ENCODE results near the gene FURIN.
"Not testable (repeated sequence)": the region's sequence is repeated elsewhere in the genome, so short reads cannot be mapped to it uniquely, and the experiment has no call there.

Gene FURIN

DNA sequence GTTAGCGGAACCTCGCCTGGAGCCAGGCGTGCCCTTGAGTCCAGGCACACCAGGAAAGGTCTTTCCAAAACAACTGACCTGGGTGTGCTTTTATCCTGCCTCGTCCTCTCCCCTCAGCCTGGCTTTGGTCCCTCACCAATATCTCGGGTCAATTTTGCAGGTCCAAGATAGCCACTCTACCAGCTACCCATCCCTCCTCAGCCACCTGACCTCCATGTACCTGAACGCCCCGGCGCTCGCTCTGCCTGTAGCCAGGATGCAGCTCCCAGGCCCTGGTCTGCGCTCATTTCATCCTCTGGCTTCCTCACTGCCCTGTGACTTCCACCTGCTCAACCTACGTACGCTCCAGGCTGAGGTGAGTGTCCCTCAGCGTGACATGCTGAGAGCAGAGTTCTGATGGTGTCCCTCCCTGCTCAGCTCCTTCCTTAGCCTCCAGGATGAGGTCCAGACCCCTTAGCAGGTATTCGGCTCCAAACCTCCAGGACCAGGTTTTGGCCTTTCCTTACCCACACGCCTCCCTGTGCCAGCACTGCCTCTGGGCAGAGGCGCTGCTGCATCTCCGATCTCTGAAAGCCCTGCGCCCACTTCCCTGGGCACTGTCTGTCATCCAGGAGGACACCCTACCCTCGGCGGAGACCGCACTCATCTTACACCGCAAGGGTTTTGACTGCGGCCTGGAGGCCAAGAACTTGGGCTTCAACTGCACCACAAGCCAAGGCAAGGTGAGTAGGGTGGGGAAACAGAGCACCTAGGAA is 49.8 kb downstream of the FURIN start:
- DNase-seq: no peak

DNA sequence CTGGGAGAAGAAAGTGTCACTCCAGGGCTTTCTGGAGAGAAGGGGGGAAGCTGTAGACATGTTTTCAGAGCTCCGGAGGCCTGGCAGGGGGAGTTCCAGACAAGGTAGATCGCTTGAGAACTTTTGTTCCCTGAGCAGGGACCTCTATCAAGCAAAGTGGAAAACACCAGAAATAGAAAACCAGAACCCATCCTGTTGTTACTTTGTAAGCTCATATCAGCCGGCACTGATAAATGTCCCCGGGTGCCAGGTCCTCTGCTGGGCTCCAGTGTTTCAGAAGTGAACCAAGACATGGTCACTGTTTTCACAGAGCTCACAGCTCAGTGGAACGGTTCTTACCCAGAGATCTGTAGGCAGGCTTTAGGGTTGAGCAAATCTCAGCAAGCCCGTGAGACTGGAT is 50.4 kb downstream of the FURIN start:
- no peak for DNase-seq

DNA sequence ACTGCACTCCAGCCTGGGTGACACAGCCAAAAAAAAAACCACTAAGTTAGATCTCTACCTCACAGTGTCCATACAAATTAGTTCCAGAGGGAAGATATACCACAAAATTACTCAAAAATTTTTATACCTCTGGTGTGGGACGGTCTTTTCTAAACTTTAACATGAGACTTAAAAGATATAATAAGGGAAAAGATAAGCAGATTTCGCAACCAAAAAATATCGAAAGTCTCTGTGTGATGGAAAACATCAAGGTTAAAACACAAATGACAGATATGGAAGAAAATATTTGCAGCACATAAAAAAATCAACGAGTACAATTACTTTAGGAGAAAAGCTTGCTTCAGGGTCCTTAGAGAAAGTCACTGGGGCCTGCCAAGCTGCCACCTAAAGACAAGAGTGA is 53.5 kb downstream of the FURIN start:
- no peak for DNase-seq

DNA sequence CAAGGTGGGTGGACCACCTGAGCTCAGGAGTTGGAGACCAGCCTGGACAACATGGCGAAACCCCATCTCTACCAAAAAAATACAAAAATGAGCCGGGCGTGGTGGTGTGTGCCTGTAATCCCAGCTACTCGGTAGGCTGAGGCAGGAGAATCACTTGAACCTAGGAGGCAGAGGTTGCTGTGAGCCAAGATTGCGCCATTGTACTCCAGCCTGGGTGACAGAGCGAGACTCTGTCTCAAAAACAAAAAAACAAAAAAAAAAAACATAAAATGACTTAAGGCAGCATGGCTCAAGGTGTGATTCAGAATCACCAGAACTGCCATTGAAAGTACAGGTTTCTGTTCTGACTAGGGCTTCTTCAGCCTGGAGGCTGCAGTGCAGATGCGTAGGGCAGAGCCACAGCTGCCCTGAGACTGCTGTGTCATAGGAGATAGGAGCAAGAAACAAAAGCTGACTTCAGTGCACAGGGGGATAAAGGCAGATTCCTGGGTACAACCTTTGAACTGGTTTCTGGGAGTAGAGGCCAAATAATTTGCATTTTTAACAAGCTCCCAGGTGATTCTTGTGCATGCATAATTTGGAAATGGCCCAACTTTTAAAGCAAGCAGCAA is 54.4 kb downstream of the FURIN start:
- not testable (repeated sequence) for DNase-seq

DNA sequence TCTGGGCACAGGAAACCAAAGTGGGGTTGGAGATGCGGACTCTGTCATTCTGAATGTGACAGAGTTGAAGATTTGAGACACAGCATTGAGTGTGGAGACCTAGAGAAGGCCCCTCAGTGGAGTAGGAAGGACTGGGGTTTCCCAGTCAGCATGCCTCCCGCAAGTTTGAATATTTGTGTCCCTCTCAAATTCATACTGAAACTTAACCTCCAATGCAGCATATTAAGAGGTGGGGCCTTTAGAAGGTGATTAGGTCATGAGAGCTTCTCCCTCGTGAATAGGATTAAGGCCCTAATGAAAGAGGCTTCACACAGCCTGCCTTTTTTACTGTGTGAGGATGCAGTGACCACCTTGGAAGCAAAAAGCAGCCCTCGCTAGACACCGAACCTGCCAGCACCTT is 56.0 kb downstream of the FURIN start:
- DNase-seq: no peak

DNA sequence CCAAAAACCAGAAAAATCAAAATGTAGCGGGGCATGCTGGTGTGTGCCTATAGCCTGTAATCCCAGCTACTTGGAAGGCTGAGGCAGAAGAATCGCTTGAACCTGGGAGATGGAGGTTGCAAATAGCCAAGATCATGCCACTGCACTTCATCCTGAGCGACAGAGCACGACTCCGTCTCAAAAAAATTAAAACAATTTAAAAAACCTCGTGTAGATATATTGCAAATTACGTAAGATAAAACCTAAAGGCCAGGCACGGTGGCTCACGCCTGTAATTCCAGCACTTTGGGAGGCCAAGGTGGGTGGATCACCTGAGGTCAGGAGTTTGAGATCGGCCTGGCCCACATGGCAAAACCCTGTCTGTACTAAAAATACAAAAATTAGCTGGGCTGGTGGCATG is 58.4 kb downstream of the FURIN start:
- DNase-seq: not testable (repeated sequence)

DNA sequence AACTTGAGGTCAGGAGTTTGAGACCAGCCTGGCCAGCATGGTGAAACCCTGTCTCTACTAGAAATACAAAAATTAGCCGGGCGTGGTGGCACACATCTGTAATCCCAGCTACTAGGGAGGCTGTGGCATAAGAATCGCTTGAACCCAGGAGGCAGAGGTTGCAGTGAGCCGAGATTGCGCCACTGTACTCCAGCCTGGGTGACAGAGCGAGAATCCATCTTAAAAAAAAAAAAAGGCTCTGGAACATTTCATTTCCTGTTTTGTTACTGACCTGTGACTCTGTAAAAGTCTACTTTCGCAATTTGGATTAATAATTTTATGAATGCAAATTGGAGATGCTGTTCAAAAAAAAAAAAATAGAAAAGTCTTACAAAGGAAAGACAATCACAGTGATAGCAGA is 59.7 kb downstream of the FURIN start:
- not testable (repeated sequence) for DNase-seq

DNA sequence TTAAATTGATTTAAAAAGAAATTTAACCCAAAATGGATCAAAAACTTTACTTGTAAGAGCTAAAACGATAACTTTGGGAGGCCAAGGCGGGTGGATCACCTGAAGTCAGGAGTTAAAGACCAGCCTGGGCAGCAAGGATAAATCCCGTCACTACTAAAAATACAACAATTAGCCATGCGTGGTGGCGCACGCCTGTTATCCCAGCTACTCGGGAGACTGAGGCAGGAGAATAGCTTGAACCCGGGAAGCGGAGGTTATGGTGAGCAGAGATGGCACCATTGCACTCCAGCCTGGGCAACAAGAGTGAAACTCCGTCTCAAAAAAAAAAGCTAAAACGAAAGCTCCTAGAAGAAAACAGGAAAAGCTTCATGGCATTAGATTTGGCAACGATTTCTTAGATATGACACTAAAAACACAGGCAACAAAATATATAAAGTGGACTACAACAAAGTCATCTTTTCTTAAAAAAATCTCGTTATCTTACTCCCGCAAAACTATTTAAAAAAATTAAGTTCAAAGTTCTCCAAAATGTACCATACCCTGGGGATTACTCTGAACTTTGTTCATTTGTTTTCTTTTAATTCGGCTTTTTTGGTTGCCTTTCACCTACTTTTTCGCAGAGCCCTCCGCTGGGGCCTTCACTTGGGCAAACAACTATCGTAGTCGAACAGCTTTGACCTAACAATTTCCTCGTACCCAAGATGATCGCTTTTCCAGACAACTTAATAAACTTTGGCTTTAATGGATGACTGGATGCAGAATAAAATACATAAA is 61.0 kb downstream of the FURIN start:
- no peak for DNase-seq

DNA sequence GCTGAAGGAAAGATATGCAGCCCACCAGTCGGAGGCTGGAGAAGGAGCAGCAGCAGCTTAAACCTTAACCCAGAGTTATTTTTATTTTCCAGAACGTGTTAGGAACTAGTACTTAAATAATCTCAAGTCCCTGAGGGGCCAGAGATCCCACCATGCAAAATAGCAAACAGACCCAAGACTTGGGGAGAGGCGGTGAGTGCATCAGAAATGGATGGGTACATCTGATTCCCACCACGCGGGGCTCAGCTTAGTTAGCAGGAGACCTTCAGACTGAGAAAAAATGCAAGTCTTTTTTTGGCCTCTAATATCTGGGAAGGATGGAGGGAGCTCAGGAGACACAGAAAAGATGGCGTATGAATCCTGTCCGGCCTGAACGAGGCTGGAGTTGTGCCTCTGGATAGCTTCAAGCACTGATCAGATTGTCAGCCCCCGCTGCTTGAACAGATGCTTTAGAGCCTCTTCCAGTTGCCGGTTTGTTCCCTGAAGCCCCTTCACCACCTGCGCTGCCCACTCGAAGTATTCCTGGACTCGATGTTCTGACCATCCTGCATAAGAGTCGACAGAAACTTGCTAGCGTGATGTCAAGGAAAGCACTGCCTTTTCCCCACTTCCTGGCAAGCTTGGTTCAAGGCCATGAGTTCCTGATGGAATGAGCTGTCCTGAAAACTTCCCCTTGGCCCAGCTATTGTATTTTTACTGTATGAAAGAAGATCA is 62.6 kb downstream of the FURIN start:
- no peak for DNase-seq

DNA sequence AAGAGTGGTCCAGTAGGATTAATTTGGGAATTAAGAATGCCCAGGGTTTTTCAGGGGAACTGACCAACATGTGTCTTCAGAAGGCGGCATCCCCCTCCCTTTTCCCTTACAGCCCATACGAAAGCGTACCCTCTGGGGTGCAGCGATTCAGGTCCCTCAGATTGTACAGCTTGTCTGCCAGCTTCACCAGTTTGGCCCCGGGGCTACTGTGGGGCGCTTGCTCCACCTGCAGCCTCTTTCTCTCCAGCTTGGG is 63.1 kb downstream of the FURIN start:
- no peak for DNase-seq

DNA sequence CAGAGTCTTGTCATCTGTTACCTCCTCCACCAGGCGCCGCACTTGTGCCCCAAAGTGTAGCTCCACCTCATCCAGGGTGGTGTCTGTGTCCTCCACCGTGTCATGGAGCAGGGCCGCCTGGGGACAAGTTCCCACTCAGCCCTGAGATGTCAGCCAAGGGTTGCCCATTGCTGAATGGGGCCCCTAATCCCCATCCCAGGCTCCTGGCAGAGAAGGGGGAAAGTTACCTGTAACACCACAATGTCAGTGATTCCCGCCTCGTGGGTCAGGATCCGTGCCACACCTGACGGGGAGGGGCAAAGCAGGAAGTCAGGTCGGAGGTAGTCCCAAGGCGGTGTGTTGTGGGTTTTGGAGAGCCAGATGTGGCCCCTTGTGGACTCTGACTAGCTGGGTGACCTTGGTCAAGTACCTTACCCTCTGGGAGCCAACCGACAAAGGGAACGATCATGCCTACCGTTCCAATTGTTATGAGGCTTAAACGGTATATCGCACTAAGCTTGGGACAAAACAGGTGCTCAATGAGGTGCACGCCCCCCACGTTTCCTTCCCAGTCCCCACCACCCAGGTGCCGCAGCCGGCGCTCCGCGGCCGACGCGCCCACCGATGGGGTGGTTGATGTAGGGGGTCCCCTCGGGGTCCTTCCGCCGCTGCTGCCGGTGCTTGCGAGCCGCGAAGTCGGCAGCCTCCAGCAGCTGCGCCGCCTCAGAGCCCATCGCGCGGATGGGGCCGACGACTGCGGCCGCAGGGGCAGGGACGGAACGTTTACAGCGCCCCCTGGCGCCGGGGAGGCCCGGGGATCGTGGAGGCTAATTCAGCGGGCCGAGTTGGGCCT is 63.7 kb downstream of the FURIN start, which contains the start of gene HDDC3:
HDDC3 (minus strand) TSS at position 722 of the 832 bp plus-strand sequence; CDS start at position 713, 9 bp downstream.
- DNase-seq: peak; percentile 90

DNA sequence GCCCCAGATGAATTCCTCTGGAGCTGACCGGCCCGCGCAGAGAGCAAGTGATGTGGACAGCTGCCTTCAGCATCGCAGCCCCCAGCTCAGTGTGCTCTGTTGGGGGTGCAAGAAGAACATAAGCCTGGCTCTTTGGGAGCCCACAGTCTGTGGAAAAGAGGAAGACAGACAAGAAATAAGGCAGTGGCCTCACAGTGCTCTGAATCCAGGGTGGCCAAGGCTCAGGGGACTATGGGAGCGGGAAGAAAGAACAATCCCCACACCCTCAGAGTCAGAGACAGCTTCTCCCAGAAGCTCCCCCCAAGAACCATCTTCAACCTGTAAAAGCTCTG is 64.2 kb downstream of the FURIN start:
- DNase-seq: no peak
